ENCODE measurements around the gene PLCB3. TPM values are rescaled to one million over a fixed set of nuclear protein-coding genes. Genes with fewer than 3 reads are reported as not detected.
A peak's percentile ranks its signal among the peaks of the same experiment; 100 is the strongest.
"Not testable (repeated sequence)": the region's sequence is repeated elsewhere in the genome, so short reads cannot be mapped to it uniquely, and the experiment has no call there.

PLCB3 gene
- polyA plus RNA-seq, 1 donor: 115 TPM

DNA sequence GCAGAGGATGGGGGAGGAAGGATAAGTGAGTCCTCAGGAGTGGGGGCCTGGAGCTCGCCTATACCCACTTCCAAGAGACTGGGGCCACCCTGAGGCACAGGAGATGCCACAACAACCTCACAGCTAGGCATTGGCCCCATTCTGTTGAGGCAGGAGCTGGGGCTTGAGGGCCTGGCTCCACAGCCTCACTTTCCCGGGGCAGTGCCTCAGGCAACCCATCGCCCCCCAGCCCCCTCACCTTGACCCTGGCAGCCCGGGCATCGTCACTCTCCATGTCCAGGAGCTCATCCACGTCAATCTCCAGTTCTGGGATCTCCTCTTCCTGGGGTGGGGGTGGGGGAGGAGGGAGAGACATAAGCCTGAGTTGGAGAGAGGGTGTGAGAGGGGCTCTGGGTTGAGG is 6.4 kb upstream of the PLCB3 start:
- Histone ChIP-seq H3K9me3 (ENCODE audit: control insufficient read depth, low read depth, low read length) (no peaks in the 10 kb centered on the region), H3K27ac (ENCODE audit: low read length) (peak overlapping the region; percentile 89), H3K4me3 (ENCODE audit: low read length) (peak overlapping the region; percentile 83), H3K4me1 (ENCODE audit: control insufficient read depth, insufficient read depth, low read length) (peaks cover 47% of the 10 kb centered on the region), H3K27me3 (ENCODE audit: control insufficient read depth, insufficient read depth, low read length) (no peaks in the 10 kb centered on the region), H3K36me3 (ENCODE audit: control insufficient read depth, insufficient read depth, low read length) (peaks cover 16% of the 10 kb centered on the region)
- no peak for DNase-seq
- no CpG with 5 or more reads among the region's 6 CpGs for WGBS (ENCODE audit: insufficient coverage, low lambda C conversion rate)

GRCh38 chr11:64245401-64245796 is 5.9 kb upstream of the PLCB3 start:
- Histone ChIP-seq H3K27ac (ENCODE audit: low read length) (peak overlapping the region; percentile 89), H3K4me1 (ENCODE audit: control insufficient read depth, insufficient read depth, low read length) (peaks cover 47% of the 10 kb centered on the region), H3K27me3 (ENCODE audit: control insufficient read depth, insufficient read depth, low read length) (no peaks in the 10 kb centered on the region), H3K4me3 (ENCODE audit: low read length) (peak overlapping the region; percentile 83), H3K36me3 (ENCODE audit: control insufficient read depth, insufficient read depth, low read length) (peaks cover 16% of the 10 kb centered on the region), H3K9me3 (ENCODE audit: control insufficient read depth, low read depth, low read length) (no peaks in the 10 kb centered on the region)
- WGBS (ENCODE audit: insufficient coverage, low lambda C conversion rate): no CpG with 5 or more reads among the region's 6 CpGs
- DNase-seq: no peak

DNA sequence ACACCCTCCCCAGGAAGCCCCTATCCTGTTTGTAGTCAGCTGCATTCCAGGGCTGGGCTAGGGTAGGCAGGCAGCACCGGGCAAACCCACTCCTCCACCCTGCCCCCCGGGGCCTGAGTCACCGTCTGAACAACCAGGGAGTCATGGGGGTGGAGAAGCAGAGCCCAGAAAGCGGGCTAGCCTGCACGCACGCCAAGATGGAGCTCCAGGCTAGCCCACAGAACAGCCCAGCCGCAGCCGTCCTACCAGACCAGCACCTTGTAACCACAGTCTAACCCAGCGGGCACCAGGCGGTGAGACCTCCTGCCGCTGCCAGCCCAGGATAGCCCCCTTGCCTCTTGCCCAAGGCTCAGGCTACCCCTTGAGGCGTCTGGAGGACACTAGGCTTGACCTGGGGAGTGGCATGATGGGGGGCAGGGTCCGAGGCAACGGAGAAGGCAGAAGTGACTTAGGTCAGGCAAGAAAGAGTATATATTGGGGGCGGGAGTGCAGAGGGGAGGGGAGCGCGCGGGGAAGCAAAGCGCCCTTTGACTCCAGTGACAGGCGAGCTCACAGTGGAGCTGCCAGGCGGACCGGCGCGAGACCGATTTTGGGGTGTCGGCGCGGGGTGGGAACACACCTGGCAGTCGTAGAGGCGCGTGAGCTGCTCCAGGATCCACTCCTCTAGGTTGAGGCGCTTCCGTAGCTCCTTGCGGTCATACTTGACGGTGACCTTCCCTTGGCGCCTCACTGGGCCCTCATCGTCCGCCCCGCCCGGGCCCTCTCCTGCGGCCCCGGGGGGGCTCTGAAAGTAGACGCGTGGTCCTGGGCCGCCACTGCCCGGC is 5.3 kb upstream of the PLCB3 start:
- peak overlapping the region; percentile 83 for H3K4me3 ChIP-seq (ENCODE audit: low read length)
- WGBS (ENCODE audit: insufficient coverage, low lambda C conversion rate): no CpG with 5 or more reads among the region's 46 CpGs
- DNase-seq: peak; percentile 74 to 83
- peaks cover 16% of the 10 kb centered on the region for H3K36me3 ChIP-seq (ENCODE audit: control insufficient read depth, insufficient read depth, low read length)
- H3K27me3 ChIP-seq (ENCODE audit: control insufficient read depth, insufficient read depth, low read length): no peaks in the 10 kb centered on the region
- peaks cover 50% of the 10 kb centered on the region for H3K4me1 ChIP-seq (ENCODE audit: control insufficient read depth, insufficient read depth, low read length)
- H3K27ac ChIP-seq (ENCODE audit: low read length): peak overlapping the region; percentile 89
- no peaks in the 10 kb centered on the region for H3K9me3 ChIP-seq (ENCODE audit: control insufficient read depth, low read depth, low read length)

- not testable (repeated sequence) for H3K9me3 ChIP-seq (ENCODE audit: control insufficient read depth, low read depth, low read length); H3K4me3 ChIP-seq (ENCODE audit: low read length); DNase-seq; H3K27me3 ChIP-seq (ENCODE audit: control insufficient read depth, insufficient read depth, low read length)
- no CpG with 5 or more reads among the region's 43 CpGs for WGBS (ENCODE audit: insufficient coverage, low lambda C conversion rate)
- Histone ChIP-seq H3K27ac (ENCODE audit: low read length) (peak overlapping the region; percentile 89), H3K4me1 (ENCODE audit: control insufficient read depth, insufficient read depth, low read length) (peaks cover 52% of the 10 kb centered on the region), H3K36me3 (ENCODE audit: control insufficient read depth, insufficient read depth, low read length) (peaks cover 16% of the 10 kb centered on the region)
These were observed 4.8 kb upstream of the PLCB3 start for GRCh38 chr11:64246621-64246870.

- peak; percentile 74 to 86 for DNase-seq
- Histone ChIP-seq H3K36me3 (ENCODE audit: control insufficient read depth, insufficient read depth, low read length) (peaks cover 16% of the 10 kb centered on the region), H3K4me3 (ENCODE audit: low read length) (peak within 1 kb of the TSS; percentile 83), H3K4me1 (ENCODE audit: control insufficient read depth, insufficient read depth, low read length) (peaks cover 52% of the 10 kb centered on the region), H3K27ac (ENCODE audit: low read length) (peak within 1 kb of the TSS; percentile 91), H3K9me3 (ENCODE audit: control insufficient read depth, low read depth, low read length) (no peaks in the 10 kb centered on the region), H3K27me3 (ENCODE audit: control insufficient read depth, insufficient read depth, low read length) (no peaks in the 10 kb centered on the region)
- WGBS (ENCODE audit: insufficient coverage, low lambda C conversion rate): no CpG with 5 or more reads among the region's 74 CpGs
These were observed 4.2 kb upstream of the PLCB3 start, which contains the start of gene PPP1R14B for GRCh38 chr11:64246871-64247728. Gene PPP1R14B, minus strand, starts transcription at chr11:64246943. Its CDS starts 270 bp downstream, at chr11:64246673.

DNA sequence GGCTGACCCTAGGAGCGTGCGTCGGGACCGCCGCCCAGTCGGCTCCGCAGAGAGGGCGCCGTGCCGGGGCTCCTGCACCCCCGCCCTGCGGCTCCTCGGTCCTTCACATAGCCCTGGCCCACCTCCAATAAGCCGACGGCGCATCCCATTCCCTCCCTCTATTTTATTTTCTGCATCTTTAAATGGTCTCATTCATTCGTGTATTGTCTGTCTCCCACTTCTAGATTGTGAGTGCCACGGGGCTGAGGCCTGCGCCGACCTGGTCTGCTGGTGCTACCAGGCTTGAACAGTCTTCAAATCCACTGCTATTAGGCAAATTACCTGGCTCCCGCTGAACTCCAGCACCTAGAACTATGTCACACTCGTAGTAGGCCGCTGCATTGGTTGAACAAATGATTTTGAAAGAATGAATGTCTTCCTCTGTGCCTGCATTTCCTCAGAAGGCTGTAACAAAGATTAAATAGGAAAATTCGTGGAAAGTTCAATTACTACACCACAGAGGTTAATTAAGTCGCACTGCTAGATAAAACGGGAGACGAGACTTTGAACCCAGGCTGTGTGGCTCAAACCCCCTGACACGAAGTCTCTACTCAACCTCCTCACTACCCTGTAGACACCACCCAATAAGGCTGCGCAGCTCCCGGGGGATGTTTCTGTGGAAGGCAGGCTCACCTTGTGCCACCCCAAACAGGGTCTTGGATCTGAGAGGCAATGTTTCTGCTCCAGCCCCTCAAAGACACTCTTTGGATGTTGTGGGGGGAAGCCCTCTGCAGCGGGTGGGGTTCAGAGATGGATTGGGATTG is 3.4 kb upstream of the PLCB3 start:
- Histone ChIP-seq H3K27me3 (ENCODE audit: control insufficient read depth, insufficient read depth, low read length) (no peaks in the 10 kb centered on the region), H3K4me1 (ENCODE audit: control insufficient read depth, insufficient read depth, low read length) (peaks cover 49% of the 10 kb centered on the region), H3K9me3 (ENCODE audit: control insufficient read depth, low read depth, low read length) (no peaks in the 10 kb centered on the region), H3K4me3 (ENCODE audit: low read length) (peak overlapping the region; percentile 80), H3K27ac (ENCODE audit: low read length) (peak overlapping the region; percentile 91), H3K36me3 (ENCODE audit: control insufficient read depth, insufficient read depth, low read length) (peaks cover 15% of the 10 kb centered on the region)
- WGBS (ENCODE audit: insufficient coverage, low lambda C conversion rate): 20% methylated on average over 2 of the region's 31 CpGs
- peak in 1 of 2 donors; percentile 64 for DNase-seq

DNA sequence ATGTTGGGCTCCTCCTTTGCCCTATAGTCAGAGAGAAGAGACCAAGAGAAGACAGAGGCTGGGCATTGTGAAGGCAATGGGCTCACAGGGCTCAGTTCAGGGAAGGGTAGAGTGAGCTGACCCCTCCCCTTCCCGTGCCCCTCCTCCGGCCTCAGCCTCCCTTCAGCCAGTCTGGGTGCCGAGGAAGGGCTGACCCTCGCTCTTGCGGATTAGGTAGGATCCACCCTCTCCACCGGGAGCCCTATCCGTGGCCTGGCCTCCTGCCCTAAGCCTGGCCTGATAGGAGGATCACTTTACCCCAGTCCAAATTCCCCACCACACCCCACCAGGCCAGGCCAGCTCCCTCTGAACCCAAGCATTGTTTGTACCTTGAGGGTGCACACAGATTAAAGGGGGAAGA is 2.8 kb upstream of the PLCB3 start:
- Histone ChIP-seq H3K36me3 (ENCODE audit: control insufficient read depth, insufficient read depth, low read length) (peaks cover 14% of the 10 kb centered on the region), H3K4me1 (ENCODE audit: control insufficient read depth, insufficient read depth, low read length) (peaks cover 51% of the 10 kb centered on the region), H3K9me3 (ENCODE audit: control insufficient read depth, low read depth, low read length) (no peaks in the 10 kb centered on the region), H3K4me3 (ENCODE audit: low read length) (no peak overlapping the region), H3K27ac (ENCODE audit: low read length) (no peak overlapping the region), H3K27me3 (ENCODE audit: control insufficient read depth, insufficient read depth, low read length) (no peaks in the 10 kb centered on the region)
- DNase-seq: no peak
- WGBS (ENCODE audit: insufficient coverage, low lambda C conversion rate): no CpG with 5 or more reads among the region's 7 CpGs

DNA sequence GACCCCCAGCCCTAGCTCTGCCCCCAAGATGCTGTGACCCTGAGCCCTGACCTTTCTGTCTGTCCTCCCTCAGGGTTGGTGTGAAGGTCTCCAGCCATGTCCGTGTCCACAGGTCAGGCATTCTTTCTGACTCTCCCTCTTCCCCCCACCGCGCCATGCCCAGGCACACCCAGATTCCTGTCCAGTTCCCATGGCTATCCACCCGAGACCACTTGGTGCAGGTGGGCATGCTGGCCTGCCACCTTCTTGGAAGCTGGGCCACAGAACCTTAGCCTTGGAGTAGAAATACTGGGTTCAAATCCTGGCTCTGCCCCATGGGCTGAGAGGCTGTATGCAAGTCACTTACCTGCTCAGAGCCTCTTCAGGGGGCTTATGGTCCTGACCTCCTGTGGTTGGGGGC is 2.3 kb upstream of the PLCB3 start:
- Histone ChIP-seq H3K4me3 (ENCODE audit: low read length) (no peak overlapping the region), H3K27me3 (ENCODE audit: control insufficient read depth, insufficient read depth, low read length) (no peaks in the 10 kb centered on the region), H3K4me1 (ENCODE audit: control insufficient read depth, insufficient read depth, low read length) (peaks cover 54% of the 10 kb centered on the region), H3K9me3 (ENCODE audit: control insufficient read depth, low read depth, low read length) (no peaks in the 10 kb centered on the region), H3K27ac (ENCODE audit: low read length) (no peak overlapping the region), H3K36me3 (ENCODE audit: control insufficient read depth, insufficient read depth, low read length) (peaks cover 13% of the 10 kb centered on the region)
- DNase-seq: no peak
- no CpG with 5 or more reads among the region's 4 CpGs for WGBS (ENCODE audit: insufficient coverage, low lambda C conversion rate)

DNA sequence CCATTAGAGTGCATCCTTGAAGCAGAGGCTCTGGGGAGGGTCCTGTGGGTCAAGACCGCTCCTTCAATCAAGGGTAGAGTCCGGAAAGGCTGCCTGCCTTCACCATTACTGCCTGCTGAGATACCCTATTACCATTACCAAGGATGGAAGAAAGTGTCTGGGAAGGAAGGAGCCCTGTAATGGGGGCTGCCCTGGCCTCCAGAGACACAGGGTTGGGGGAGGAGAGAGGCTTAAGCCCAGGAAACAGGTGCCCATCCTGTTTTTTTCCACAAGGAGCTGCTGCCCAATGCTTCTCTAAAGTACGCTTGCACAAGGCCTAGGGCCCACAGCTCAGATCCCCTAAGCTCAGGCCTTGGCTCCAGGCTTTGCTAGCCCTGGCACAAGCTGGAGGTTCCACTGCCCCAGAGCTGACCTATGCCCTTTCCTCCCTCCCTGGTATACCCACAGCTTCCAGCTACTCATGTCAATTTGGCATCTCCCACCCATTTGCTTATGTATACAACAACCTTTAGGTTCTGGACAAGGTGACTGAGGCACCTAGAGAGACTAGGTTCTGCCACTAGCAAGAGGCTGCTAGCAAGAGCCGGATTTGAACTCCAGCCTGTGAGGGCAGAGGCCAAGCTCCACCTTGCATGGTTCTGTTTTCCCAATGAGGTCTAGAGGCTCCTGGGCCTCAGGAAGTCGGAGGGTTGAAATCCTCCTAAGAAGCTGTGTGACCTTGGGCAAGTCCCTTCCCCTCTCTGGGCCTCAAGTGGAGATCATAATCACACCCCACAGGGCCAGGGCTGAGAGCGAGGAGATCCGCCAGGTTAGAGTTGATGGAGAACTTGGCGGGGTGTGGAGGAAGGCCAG is 1.5 kb upstream of the PLCB3 start:
- no peak overlapping the region for H3K27ac ChIP-seq (ENCODE audit: low read length)
- WGBS (ENCODE audit: insufficient coverage, low lambda C conversion rate): no CpG with 5 or more reads among the region's 8 CpGs
- peaks cover 17% of the 10 kb centered on the region for H3K36me3 ChIP-seq (ENCODE audit: control insufficient read depth, insufficient read depth, low read length)
- H3K9me3 ChIP-seq (ENCODE audit: control insufficient read depth, low read depth, low read length): no peaks in the 10 kb centered on the region
- H3K4me3 ChIP-seq (ENCODE audit: low read length): no peak overlapping the region
- DNase-seq: no peak
- peaks cover 57% of the 10 kb centered on the region for H3K4me1 ChIP-seq (ENCODE audit: control insufficient read depth, insufficient read depth, low read length)
- no peaks in the 10 kb centered on the region for H3K27me3 ChIP-seq (ENCODE audit: control insufficient read depth, insufficient read depth, low read length)

All from large intestine (tissue), 3 donors.